Measurements from ENCODE around the gene YWHAE. TPM values are rescaled to one million over a fixed set of nuclear protein-coding genes. Genes with fewer than 3 reads are reported as not detected.
"Not testable (repeated sequence)": the region's sequence is repeated elsewhere in the genome, so short reads cannot be mapped to it uniquely, and the experiment has no call there.

The YWHAE gene
- total and polyA plus RNA-seq, 7 donors, result 641 to 927 (median 820) TPM

DNA sequence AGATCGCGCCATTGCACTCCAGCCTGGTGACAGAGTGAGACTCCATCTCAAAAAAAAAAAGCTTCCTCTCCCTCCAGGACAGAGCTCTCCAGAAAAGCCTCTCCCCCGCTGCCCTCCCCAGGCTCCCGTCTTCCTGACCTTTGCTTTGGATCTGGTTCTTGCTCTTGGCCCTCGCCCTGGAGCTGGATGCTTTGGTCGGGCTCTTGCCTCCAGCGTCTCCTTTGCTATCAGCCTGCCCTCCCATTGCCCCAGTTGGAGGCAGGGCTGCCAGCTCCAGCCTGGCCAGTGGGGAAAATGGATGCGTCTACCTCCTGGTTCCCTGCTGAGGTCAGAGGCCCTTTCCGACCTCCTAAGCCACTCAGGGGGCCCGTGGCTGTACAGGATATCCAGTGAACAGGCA, 84.6 kb downstream of the YWHAE start:
- H3K36me3 ChIP-seq (ENCODE audit: insufficient read depth in 1 of 2, low read depth in 1 of 2), result no peaks in the 10 kb centered on the region
- peaks cover 0 to 32% (median 4%) of the 10 kb centered on the region in 3 donors for H3K27me3 ChIP-seq (ENCODE audit: insufficient read depth in 3 of 3, low read length in 2 of 3)
- ATAC-seq (no peak), DNase-seq (no peak)
- no peak overlapping the region for H3K27ac ChIP-seq
- no peak overlapping the region for H3K4me3 ChIP-seq
- TF ChIP-seq, protein P1, sequence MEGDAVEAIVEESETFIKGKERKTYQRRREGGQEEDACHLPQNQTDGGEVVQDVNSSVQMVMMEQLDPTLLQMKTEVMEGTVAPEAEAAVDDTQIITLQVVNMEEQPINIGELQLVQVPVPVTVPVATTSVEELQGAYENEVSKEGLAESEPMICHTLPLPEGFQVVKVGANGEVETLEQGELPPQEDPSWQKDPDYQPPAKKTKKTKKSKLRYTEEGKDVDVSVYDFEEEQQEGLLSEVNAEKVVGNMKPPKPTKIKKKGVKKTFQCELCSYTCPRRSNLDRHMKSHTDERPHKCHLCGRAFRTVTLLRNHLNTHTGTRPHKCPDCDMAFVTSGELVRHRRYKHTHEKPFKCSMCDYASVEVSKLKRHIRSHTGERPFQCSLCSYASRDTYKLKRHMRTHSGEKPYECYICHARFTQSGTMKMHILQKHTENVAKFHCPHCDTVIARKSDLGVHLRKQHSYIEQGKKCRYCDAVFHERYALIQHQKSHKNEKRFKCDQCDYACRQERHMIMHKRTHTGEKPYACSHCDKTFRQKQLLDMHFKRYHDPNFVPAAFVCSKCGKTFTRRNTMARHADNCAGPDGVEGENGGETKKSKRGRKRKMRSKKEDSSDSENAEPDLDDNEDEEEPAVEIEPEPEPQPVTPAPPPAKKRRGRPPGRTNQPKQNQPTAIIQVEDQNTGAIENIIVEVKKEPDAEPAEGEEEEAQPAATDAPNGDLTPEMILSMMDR (IDR thresholded peaks at IDR 0.05), result no peak
- no peaks in the 10 kb centered on the region for H3K4me1 ChIP-seq
- intact Hi-C loops (cut with DNase I), result no loop called here
- no peaks in the 10 kb centered on the region for H3K9me3 ChIP-seq
- WGBS, 3 donors, result 41 to 57% (median 55%) methylated on average over 10 of the region's 10 CpGs

DNA sequence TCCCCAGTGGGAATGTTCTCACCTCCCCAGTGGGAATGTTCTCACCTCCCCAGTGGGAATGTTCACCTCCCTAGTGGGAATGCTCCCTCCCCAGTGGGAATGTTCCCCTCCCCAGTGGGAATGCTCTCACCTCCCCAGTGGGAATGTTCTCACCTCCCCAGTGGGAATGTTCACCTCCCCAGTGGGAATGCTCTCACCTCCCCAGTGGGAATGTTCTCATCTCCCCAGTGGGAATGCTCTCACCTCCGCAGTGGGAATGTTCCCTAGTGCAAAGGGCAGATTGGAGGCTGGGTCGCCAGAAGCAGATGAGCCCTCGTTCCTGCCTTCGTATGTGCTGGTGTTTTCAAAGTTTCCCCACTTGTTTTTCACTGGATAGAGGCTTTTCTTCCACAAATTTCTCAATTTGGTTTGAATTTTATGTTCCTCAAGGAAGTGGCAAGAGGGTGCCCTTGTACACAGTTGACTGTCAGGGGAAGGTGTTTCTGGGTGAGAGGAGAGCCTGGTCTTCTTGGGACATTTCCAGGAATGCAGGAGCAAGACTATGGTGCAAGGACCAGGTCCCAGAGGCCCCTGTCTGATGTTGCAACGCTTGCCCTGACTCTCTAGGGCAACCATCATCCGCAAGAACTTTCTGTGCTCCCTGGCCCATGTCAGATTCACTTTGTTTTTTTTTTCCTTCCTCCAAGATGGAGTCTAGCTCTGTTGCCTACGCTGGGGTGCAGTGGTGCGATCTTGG, 86.6 kb downstream of the YWHAE start:
- no peaks in the 10 kb centered on the region for H3K4me1 ChIP-seq
- H3K9me3 ChIP-seq, result no peaks in the 10 kb centered on the region
- TF ChIP-seq, protein P1 (IDR thresholded peaks at IDR 0.05), result no peak
- DNase-seq (no peak), ATAC-seq (no peak)
- no peaks in the 10 kb centered on the region for H3K36me3 ChIP-seq (ENCODE audit: insufficient read depth in 1 of 2, low read depth in 1 of 2)
- H3K27ac ChIP-seq, result no peak overlapping the region
- H3K4me3 ChIP-seq, result no peak overlapping the region
- intact Hi-C loops (cut with DNase I), result no loop called here
- WGBS, 3 donors, result 67 to 75% (median 74%) methylated on average over 8 of the region's 8 CpGs
- peaks cover 0 to 32% (median 4%) of the 10 kb centered on the region in 3 donors for H3K27me3 ChIP-seq (ENCODE audit: insufficient read depth in 3 of 3, low read length in 2 of 3)

DNA sequence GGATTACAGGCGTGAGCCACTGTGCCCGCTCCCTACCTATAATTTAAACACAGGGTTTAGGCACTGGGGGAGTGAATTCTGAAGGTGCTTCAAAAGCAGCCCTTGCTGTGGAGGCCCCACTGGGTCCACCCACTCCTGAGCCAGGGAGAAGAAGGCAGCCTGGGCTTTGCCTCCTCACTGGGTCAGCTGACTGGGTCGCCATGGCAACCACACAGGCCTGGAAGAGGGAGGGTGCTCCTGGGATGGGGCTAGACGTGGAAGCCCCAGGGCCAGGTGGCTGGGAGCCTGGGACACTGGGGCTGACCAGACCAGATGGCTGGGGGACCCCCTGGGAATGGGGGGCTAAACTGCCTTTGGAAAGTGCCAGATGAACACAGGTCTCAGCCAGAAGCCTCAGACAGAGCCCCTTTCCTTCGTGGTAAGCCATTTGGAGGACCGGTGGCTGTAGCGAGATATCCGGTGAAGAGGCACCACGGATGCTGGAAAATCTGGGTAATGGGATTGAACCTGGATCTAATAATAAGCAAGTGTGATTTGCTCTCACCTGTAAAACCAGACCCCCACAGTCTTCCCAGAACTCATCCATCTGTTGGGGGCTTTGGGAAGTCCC, 87.7 kb downstream of the YWHAE start:
- DNase-seq (peak in 1 of 2 donors; percentile 36), ATAC-seq (no peak)
- intact Hi-C loops (cut with DNase I), result no loop called here
- 51 to 59% (median 51%) methylated on average over 9 of the region's 9 CpGs for WGBS, 3 donors
- TF ChIP-seq, protein P1 (IDR thresholded peaks at IDR 0.05), result no peak
- Histone ChIP-seq H3K4me3 (no peak overlapping the region), H3K27ac (no peak overlapping the region), H3K9me3 (no peaks in the 10 kb centered on the region), H3K27me3 (ENCODE audit: insufficient read depth in 3 of 3, low read length in 2 of 3) (peaks cover 0 to 29% (median 4%) of the 10 kb centered on the region in 3 donors), H3K4me1 (no peaks in the 10 kb centered on the region), H3K36me3 (ENCODE audit: insufficient read depth in 1 of 2, low read depth in 1 of 2) (no peaks in the 10 kb centered on the region)

DNA sequence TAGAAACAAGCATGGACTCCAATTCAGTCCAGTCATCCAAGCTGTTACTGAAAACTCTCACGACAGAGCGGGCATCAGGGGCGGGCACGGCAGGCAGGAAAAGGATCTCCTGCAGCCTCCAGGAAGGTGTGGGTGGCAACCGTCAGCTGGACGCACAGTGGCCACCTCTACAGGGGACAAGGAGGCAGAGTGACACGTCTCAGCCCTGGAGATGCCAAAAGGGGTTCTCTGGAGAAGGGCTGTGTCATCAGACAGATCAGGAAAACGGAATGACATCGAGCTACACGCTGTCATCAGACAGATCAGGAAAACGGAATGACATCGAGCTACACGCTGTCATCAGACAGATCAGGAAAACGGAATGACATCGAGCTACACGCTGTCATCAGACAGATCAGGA, 92.2 kb downstream of the YWHAE start:
- H3K9me3 ChIP-seq; ATAC-seq; intact Hi-C loops (cut with DNase I); H3K36me3 ChIP-seq (ENCODE audit: insufficient read depth in 1 of 2, low read depth in 1 of 2); H3K4me3 ChIP-seq; H3K27me3 ChIP-seq (ENCODE audit: insufficient read depth in 3 of 3, low read length in 2 of 3); DNase-seq; H3K4me1 ChIP-seq; H3K27ac ChIP-seq: not testable (repeated sequence)
- WGBS, 3 donors, result 59 to 72% (median 60%) methylated on average over 11 of the region's 16 CpGs

DNA sequence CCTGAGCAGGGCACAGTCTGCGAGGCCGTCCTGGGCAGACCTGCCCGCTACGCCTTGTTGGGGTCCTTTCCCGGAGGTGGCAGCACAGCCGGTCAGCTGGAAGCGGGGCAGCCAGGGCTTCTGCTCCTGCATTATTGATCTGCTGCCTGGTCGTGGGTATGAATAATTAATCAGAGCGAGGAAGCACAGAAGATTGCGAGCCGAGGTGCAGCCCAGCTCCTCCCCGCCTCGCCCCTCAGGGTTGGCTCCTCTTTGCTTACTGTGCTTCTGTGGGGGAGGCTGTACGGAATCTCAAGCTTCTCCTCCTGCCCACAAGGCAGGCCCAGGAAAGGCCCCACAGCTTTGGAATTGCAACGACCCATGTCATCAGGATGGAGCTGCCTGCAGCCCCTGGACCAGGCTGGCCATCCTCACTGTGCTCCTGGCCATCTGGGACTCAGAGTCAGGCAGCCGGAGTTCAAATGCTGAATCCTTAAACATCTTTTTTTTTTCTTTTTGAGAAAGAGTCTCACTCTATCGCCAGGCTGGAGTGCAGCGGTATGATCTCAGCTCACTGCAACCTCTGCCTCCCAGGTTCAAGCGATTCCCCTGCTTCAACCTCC, 95.0 kb downstream of the YWHAE start:
- H3K4me3 ChIP-seq, result no peak overlapping the region
- no peaks in the 10 kb centered on the region for H3K9me3 ChIP-seq
- H3K4me1 ChIP-seq, result no peaks in the 10 kb centered on the region
- H3K27ac ChIP-seq, result no peak overlapping the region
- peaks cover 0 to 10% (median 2%) of the 10 kb centered on the region in 3 donors for H3K27me3 ChIP-seq (ENCODE audit: insufficient read depth in 3 of 3, low read length in 2 of 3)
- TF ChIP-seq, protein P1 (IDR thresholded peaks at IDR 0.05), result no peak
- 82 to 88% (median 83%) methylated on average over 17 to 19 of the region's 19 CpGs for WGBS, 3 donors
- no peaks in the 10 kb centered on the region for H3K36me3 ChIP-seq (ENCODE audit: insufficient read depth in 1 of 2, low read depth in 1 of 2)
- intact Hi-C loops (cut with DNase I), result no loop called here
- no peak for ATAC-seq
- DNase-seq, result no peak

Data from psoas muscle (tissue), 8 donors.